ENCODE measurements around the gene GJD3. TPM values are rescaled to one million over a fixed set of nuclear protein-coding genes. Genes with fewer than 3 reads are reported as not detected.

The GJD3 gene
- total RNA-seq, 1 donor from 2014 or later = not detected

GRCh38 chr17:40348562-40349476 lies 15.7 kb downstream of the GJD3 start:
- Histone ChIP-seq H3K36me3 (peaks cover 22 to 41% of the 10 kb centered on the region in 2 donors), H3K27ac (peak overlapping the region; percentile 47 to 92), H3K9me3 (no peaks in the 10 kb centered on the region), H3K4me1 (peaks cover 29 to 56% of the 10 kb centered on the region in 2 donors), H3K4me3 (no peak overlapping the region), H3K27me3 (no peaks in the 10 kb centered on the region)
- TF ChIP-seq, protein P1, sequence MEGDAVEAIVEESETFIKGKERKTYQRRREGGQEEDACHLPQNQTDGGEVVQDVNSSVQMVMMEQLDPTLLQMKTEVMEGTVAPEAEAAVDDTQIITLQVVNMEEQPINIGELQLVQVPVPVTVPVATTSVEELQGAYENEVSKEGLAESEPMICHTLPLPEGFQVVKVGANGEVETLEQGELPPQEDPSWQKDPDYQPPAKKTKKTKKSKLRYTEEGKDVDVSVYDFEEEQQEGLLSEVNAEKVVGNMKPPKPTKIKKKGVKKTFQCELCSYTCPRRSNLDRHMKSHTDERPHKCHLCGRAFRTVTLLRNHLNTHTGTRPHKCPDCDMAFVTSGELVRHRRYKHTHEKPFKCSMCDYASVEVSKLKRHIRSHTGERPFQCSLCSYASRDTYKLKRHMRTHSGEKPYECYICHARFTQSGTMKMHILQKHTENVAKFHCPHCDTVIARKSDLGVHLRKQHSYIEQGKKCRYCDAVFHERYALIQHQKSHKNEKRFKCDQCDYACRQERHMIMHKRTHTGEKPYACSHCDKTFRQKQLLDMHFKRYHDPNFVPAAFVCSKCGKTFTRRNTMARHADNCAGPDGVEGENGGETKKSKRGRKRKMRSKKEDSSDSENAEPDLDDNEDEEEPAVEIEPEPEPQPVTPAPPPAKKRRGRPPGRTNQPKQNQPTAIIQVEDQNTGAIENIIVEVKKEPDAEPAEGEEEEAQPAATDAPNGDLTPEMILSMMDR (IDR thresholded peaks at IDR 0.05) = no peak
- intact Hi-C loops (cut with DNase I) = no loop called here
- peak in 1 of 2 donors; percentile 82 for DNase-seq (ENCODE audit: low spot score in 2 of 2)

- Histone ChIP-seq H3K27me3 (no peaks in the 10 kb centered on the region), H3K4me1 (peaks cover 29 to 56% of the 10 kb centered on the region in 2 donors), H3K4me3 (no peak overlapping the region), H3K27ac (peak overlapping the region; percentile 47 to 92), H3K9me3 (no peaks in the 10 kb centered on the region), H3K36me3 (peaks cover 22 to 37% of the 10 kb centered on the region in 2 donors)
- TF ChIP-seq, protein P1 (IDR thresholded peaks at IDR 0.05) = no peak
- intact Hi-C loops (cut with DNase I) = no loop called here
- no peak for DNase-seq (ENCODE audit: low spot score in 2 of 2)
Measured at GRCh38 chr17:40348136-40348504, 16.4 kb downstream of the GJD3 start.

DNA sequence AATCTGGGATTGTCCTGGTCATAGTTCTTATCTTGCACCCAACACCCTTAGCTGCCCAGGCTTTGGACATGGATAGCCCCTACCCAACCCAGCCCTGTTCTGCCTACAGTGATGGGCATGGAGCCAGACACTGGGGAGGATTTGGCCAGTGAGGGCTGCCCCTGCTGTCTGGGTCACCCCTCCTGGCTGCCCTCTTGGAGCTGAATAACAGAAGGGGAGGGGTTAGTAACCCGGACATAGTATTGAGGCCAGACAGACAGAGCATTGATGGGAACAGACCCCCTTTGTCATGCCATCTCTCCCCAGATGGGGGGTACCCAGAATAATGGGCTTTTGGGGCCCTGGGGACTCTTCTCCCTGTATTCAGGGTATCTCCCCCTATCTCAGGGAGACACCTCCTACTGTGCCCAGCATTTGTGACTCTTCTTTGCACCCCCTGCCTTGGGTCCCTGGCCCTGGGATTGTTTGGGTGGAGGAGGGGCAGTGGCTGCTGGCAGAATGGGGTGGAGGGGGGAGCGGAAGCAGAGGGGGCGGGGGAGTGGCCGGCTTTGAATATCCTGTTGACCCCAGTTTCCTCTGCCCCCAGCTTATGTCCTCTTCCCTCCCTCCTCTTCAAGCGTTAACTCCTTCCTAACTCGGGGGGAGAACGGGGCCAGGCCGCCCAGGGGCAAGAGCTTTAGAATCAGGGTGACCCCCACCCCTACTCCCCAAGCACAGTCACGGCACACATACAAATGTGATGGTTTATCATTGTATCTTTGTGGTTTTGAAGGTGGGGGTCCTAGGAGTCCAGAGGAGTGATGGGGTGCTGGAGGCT lies 17.0 kb downstream of the GJD3 start:
- no peaks in the 10 kb centered on the region for H3K27me3 ChIP-seq
- intact Hi-C loops (cut with DNase I) = no loop called here
- peak overlapping the region in 1 of 2 donors; percentile 8 for H3K4me3 ChIP-seq
- H3K27ac ChIP-seq = peak overlapping the region; percentile 47 to 92
- no peak for DNase-seq (ENCODE audit: low spot score in 2 of 2)
- H3K36me3 ChIP-seq = peaks cover 18 to 31% of the 10 kb centered on the region in 2 donors
- TF ChIP-seq, protein P1 (IDR thresholded peaks at IDR 0.05) = no peak
- H3K4me1 ChIP-seq = peaks cover 29 to 56% of the 10 kb centered on the region in 2 donors
- no peaks in the 10 kb centered on the region for H3K9me3 ChIP-seq

- H3K36me3 ChIP-seq = peaks cover 10 to 23% of the 10 kb centered on the region in 2 donors
- no peaks in the 10 kb centered on the region for H3K27me3 ChIP-seq
- no peaks in the 10 kb centered on the region for H3K9me3 ChIP-seq
- H3K4me1 ChIP-seq = peaks cover 29 to 56% of the 10 kb centered on the region in 2 donors
- TF ChIP-seq, protein P1 (IDR thresholded peaks at IDR 0.05) = no peak
- H3K27ac ChIP-seq = peak overlapping the region; percentile 92 to 94
- no peak for DNase-seq (ENCODE audit: low spot score in 2 of 2)
- H3K4me3 ChIP-seq = peak overlapping the region in 1 of 2 donors; percentile 8
- intact Hi-C loops (cut with DNase I) = no loop called here
Measured at GRCh38 chr17:40346765-40347158, 17.8 kb downstream of the GJD3 start.

DNA sequence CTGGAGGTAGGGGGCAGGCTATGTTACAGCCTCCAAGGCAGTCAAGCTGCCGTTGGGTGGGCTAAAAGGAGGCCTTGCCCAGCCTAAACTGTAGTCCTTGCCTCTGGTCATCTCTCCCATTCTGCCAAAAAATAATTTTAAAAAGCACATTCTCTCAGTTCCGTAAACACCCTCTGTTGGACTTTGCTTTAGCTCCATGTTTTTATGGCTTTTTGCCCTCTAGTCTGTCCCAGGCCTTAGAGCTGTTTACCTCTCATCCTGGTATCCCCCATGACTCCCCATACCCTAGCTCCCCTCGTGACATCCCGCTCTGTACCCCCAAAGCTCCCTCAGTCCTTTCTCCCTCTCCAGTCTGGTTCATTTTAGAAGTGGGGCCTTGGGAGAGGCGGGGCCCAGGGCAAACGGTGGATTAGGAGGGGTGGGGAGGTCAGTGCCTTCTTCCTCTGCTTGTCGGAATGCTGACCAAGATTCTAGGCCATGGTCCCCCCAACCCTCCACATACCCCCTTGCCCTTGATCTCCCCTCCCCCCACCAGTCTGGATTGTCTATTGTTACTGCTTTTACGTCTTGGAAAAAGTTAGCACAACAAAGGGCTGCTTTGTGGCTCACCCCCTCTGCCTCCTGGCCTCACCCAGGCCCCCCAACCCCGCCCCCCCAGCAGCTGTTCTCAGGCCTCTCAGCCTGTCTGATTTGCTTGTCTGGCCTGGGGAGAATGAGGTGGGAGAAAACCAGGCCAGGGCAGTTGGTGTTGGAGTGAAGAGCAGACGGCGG lies 18.4 kb downstream of the GJD3 start:
- peak overlapping the region; percentile 92 to 94 for H3K27ac ChIP-seq
- peaks cover 29 to 56% of the 10 kb centered on the region in 2 donors for H3K4me1 ChIP-seq
- no peaks in the 10 kb centered on the region for H3K9me3 ChIP-seq
- H3K36me3 ChIP-seq = peaks cover 5 to 18% of the 10 kb centered on the region in 2 donors
- DNase-seq (ENCODE audit: low spot score in 2 of 2) = no peak
- H3K4me3 ChIP-seq = peak overlapping the region; percentile 84 to 91
- intact Hi-C loops (cut with DNase I) = no loop called here
- TF ChIP-seq, protein P1 (IDR thresholded peaks at IDR 0.05) = no peak
- H3K27me3 ChIP-seq = no peaks in the 10 kb centered on the region
